ENCODE measurements around the gene TM7SF3.

DNA sequence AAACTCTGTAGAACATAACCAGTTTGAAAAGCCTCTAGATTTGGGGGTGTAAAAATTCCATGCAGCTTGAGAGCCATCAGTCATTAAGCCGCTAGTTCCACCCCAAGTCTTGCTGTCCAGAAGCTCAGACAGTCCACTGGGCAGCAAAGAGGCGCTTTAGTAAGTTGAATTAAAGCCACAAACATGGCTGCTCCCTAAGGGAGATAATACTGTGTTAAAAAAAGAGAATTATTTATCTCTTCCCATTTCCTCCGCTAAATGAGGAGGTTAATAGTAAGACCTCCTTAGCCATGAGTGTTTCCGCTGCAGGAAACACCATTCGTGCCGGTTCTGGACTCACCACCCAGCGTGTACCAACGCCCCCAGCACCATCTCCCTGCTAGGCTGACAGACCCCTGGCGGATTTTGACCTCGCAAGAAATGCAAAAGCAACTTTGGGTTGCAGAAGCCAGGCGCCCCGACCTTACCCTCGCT, 536 bp downstream of the TM7SF3 start:
- TF ChIP-seq, protein P1, sequence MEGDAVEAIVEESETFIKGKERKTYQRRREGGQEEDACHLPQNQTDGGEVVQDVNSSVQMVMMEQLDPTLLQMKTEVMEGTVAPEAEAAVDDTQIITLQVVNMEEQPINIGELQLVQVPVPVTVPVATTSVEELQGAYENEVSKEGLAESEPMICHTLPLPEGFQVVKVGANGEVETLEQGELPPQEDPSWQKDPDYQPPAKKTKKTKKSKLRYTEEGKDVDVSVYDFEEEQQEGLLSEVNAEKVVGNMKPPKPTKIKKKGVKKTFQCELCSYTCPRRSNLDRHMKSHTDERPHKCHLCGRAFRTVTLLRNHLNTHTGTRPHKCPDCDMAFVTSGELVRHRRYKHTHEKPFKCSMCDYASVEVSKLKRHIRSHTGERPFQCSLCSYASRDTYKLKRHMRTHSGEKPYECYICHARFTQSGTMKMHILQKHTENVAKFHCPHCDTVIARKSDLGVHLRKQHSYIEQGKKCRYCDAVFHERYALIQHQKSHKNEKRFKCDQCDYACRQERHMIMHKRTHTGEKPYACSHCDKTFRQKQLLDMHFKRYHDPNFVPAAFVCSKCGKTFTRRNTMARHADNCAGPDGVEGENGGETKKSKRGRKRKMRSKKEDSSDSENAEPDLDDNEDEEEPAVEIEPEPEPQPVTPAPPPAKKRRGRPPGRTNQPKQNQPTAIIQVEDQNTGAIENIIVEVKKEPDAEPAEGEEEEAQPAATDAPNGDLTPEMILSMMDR (conservative IDR thresholded peaks at IDR 0.05) = no peak
- TF ChIP-seq EZH2 (IDR thresholded peaks at IDR 0.05; ENCODE audit: low read depth) = no peak
